Calu3 (cell line): ENCODE measurements around the gene RBM39. TPM values are rescaled to one million over a fixed set of nuclear protein-coding genes. Genes with fewer than 3 reads are reported as not detected.
"Not testable (repeated sequence)": the region's sequence is repeated elsewhere in the genome, so short reads cannot be mapped to it uniquely, and the experiment has no call there.

Experiments
- BruUV-seq: library from RNA; stranded (reverse); fragments of 400-500 nt; replicated peaks from 2 replicates; lab custom pipeline; 2021; lab: Mats Ljungman, UMichigan
- CTCF ChIA-PET: fragments of 300-600 bp; sonication (Branson Sonifier 250); formaldehyde crosslinking; loops from one replicate; lab custom pipeline; 2022; ENCODE audit warnings: antibody characterized with exemption; lab: Charles Lee
- DNase-seq: peaks from one replicate; pipeline ENCODE4 v3.0.0; 2022
- H3K27ac Mint-ChIP-seq: one replicate; pipeline ENCODE4 v1.8.0; 2022; ENCODE audit warnings: mixed read lengths; ENCODE audit not compliant: unreplicated experiment
- H3K27me3 Mint-ChIP-seq: one replicate; pipeline ENCODE4 v1.8.0; 2022; ENCODE audit warnings: mixed read lengths; ENCODE audit not compliant: unreplicated experiment
- H3K36me3 Mint-ChIP-seq: one replicate; pipeline ENCODE4 v1.8.0; 2022; ENCODE audit warnings: mild to moderate bottlenecking, moderate library complexity, mixed read lengths; ENCODE audit not compliant: insufficient read depth, unreplicated experiment
- H3K4me1 Mint-ChIP-seq: one replicate; pipeline ENCODE4 v1.8.0; 2022; ENCODE audit warnings: mild to moderate bottlenecking, low read depth, mixed read lengths; ENCODE audit not compliant: unreplicated experiment
- H3K4me3 Mint-ChIP-seq: one replicate; pipeline ENCODE4 v1.8.0; 2022; ENCODE audit warnings: mild to moderate bottlenecking, low read depth, moderate library complexity, mixed read lengths; ENCODE audit not compliant: unreplicated experiment
- H3K9me3 Mint-ChIP-seq: one replicate; pipeline ENCODE4 v1.8.0; 2022; ENCODE audit warnings: low read depth, mixed read lengths; ENCODE audit not compliant: unreplicated experiment
- intact Hi-C: fragments of 100-400 bp; cut with micrococcal nuclease; formaldehyde crosslinking; loops from one replicate; pipeline ENCODE4 v1.10.0; 2022; ENCODE audit not compliant: unreplicated experiment
- total RNA-seq: library from RNA; stranded (reverse); gene quantifications from 2 replicates; pipeline ENCODE4 v1.2.3, GENCODE V29; 2022
- TF ChIP-seq, protein P1 (sequence below): fragments of 200-600 bp; IDR thresholded peaks from one replicate; pipeline ENCODE4 v1.8.0; 2022; ENCODE audit warnings: antibody characterized with exemption; ENCODE audit not compliant: unreplicated experiment

Gene RBM39
- total RNA-seq, 1 experiment from 2014 or later = 479 TPM

DNA sequence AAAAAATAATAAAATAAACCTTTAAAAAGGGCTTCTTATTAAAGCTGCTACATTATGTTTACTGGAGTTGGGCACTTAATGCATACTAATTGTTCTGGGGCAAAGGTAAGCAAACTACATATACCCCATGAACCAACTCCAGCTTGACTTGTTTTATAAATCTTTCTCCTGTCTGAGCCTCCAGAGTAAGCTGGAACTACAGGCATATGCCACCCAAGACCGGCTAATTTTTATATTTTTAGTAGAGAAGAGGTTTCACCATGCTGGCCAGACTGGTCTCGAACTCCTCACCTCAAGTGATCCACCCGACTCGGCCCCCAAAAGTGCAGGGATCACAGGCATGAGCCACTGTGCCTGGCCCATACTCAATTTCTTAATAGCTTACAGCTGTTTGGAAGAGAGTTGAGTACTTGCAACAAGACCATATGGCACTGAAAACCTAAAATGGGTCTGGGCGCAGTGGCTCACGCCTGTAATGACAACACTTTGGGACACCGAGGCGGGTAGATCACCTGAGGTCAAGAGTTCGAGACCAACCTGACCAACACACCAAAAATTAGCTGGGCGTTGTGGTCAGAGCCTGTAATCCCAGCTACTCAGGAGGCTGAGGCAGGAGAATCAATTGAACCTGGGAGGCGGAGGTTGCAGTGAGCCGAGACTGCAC, 23.0 kb downstream of the RBM39 start:
- intact Hi-C loops = no loop called here
- CTCF ChIA-PET = interaction anchor here (0.6 to 1.6 kb wide), 5 partner anchors 10 to 177 kb away, joined by 3 to 7 read pairs (median 3); partner anchors contain the start of gene RBM39
- H3K4me1 Mint-ChIP-seq = no peaks in the 10 kb centered on the region

DNA sequence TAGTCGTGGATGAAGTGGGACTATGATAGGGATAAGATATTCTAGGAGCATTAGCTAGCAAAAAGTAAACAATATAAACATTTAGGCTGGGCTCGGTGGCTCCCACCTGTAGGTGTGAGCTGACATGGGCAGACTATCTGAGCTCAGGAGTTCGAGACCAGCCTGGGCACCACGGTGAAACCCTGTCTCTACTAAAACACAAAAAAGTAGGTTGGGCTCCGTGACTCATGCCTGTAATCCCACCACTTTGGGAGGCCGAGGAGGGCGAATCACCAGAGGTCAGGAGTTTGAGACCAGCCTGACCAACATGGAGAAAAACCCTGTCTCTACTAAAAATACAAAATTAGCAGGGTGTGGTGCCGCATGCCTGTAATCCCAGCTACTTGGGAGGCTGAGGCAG, 23.7 kb downstream of the RBM39 start:
- peaks cover 100% of the 10 kb centered on the region for H3K36me3 Mint-ChIP-seq
- H3K4me1 Mint-ChIP-seq, BruUV-seq, H3K27me3 Mint-ChIP-seq, H3K9me3 Mint-ChIP-seq, DNase-seq, H3K4me3 Mint-ChIP-seq, intact Hi-C loops, H3K27ac Mint-ChIP-seq: not testable (repeated sequence)
- CTCF ChIA-PET = interaction anchor here (0.6 to 1.0 kb wide), 2 partner anchors 11 to 178 kb away, joined by 3 to 7 read pairs; no protein-coding TSS in a partner anchor

More for the DNA sequence above, 23.0 kb downstream of the RBM39 start:
- BruUV-seq = no TSS peak
- H3K27me3 Mint-ChIP-seq = no peaks in the 10 kb centered on the region
- no peak for DNase-seq
- no peak overlapping the region for H3K27ac Mint-ChIP-seq
- H3K4me3 Mint-ChIP-seq = no peak overlapping the region
- H3K36me3 Mint-ChIP-seq = peaks cover 100% of the 10 kb centered on the region
- no peaks in the 10 kb centered on the region for H3K9me3 Mint-ChIP-seq
- TF ChIP-seq, protein P1, sequence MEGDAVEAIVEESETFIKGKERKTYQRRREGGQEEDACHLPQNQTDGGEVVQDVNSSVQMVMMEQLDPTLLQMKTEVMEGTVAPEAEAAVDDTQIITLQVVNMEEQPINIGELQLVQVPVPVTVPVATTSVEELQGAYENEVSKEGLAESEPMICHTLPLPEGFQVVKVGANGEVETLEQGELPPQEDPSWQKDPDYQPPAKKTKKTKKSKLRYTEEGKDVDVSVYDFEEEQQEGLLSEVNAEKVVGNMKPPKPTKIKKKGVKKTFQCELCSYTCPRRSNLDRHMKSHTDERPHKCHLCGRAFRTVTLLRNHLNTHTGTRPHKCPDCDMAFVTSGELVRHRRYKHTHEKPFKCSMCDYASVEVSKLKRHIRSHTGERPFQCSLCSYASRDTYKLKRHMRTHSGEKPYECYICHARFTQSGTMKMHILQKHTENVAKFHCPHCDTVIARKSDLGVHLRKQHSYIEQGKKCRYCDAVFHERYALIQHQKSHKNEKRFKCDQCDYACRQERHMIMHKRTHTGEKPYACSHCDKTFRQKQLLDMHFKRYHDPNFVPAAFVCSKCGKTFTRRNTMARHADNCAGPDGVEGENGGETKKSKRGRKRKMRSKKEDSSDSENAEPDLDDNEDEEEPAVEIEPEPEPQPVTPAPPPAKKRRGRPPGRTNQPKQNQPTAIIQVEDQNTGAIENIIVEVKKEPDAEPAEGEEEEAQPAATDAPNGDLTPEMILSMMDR = no peak

DNA sequence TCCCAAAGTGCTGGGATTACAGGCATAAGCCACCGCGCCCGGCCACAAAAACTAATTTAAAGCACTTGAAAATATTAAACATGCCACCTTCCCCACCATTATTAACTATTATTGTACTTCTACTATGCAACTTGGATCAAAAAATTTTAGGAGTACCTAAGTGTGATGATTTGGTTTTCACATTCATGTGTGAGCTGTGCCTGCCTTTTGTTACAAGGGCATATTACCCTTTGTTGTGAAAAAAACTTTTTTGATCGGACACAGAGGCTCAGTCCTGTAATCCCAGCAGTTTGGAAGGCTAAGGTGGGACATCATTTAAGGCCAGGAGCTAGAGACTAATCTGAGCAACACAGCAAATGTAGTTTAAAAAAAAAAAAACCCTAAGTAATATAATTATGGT, 25.7 kb downstream of the RBM39 start:
- BruUV-seq = no TSS peak
- peaks cover 5% of the 10 kb centered on the region for H3K4me1 Mint-ChIP-seq
- DNase-seq = no peak
- CTCF ChIA-PET = no interaction called here
- H3K27me3 Mint-ChIP-seq = no peaks in the 10 kb centered on the region
- no peak overlapping the region for H3K4me3 Mint-ChIP-seq
- intact Hi-C loops = no loop called here
- H3K27ac Mint-ChIP-seq = no peak overlapping the region
- H3K9me3 Mint-ChIP-seq = no peaks in the 10 kb centered on the region
- TF ChIP-seq, protein P1 = no peak
- H3K36me3 Mint-ChIP-seq = peaks cover 100% of the 10 kb centered on the region

DNA sequence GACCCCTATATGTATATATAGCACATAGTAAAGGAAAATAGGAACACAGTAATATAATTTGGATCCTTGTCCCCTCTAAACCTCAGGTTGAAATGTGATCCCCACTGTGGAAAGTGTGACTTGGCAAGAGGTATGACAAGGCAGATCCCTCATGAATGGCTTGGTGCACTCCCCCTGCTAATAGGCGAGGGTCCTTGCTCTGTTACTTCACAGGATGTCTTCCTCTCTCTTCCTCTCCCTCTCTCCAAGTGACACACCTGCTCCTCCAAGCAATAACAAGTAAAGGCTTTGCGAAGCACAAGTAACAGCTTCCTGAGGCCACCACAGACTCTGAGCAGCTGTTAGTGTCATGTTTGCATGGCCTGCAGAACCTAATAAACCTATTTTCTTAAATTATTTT, 26.4 kb downstream of the RBM39 start:
- no peak for DNase-seq
- CTCF ChIA-PET = no interaction called here
- Mint-ChIP-seq H3K9me3 (no peaks in the 10 kb centered on the region), H3K27ac (no peak overlapping the region), H3K4me1 (peaks cover 11% of the 10 kb centered on the region), H3K4me3 (no peak overlapping the region), H3K27me3 (no peaks in the 10 kb centered on the region), H3K36me3 (peaks cover 100% of the 10 kb centered on the region)
- TF ChIP-seq, protein P1 = no peak
- no TSS peak for BruUV-seq
- intact Hi-C loops = no loop called here

DNA sequence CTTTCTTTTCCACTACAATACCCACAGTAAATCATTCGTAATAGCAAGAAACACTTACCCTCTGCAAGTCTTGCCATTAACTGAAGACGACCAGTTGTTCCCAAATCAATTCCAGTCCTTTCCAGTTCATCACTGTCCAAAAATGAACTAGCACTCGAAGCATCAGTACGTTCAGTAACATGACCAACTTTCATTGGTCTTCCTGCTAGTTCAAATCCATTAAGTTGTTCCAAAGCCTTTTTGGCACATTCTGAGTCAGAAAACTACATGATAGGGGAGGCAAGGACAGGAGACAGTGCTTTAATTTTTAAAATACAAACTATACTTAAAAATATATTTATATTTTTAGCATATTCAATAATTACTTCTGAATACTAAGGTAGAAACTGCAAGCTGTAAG, 27.9 kb downstream of the RBM39 start:
- BruUV-seq = no TSS peak
- intact Hi-C loops = no loop called here
- Mint-ChIP-seq H3K9me3 (no peaks in the 10 kb centered on the region), H3K27me3 (no peaks in the 10 kb centered on the region), H3K27ac (no peak overlapping the region), H3K36me3 (peaks cover 100% of the 10 kb centered on the region), H3K4me1 (peaks cover 11% of the 10 kb centered on the region), H3K4me3 (no peak overlapping the region)
- no peak for DNase-seq
- CTCF ChIA-PET = no interaction called here
- TF ChIP-seq, protein P1 = no peak

DNA sequence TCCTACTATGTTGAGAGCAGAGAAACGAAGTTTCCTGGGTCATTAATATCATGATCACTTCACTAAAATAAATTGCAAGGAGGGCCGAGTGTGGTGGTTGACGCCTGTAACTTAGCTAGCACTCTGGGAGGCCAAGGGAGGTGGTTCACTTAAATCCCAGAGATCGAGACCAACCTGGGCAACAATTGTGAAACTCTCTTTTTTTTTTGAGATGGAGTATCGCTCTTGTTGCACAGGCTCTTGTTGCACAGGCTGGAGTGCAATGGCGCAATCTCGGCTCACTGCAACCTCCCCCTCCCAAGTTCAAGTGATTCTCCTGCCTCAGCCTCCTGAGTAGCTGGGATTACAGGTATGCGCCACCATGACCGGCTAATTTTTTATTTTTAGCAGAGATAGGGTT, 28.9 kb downstream of the RBM39 start:
- DNase-seq, H3K9me3 Mint-ChIP-seq, intact Hi-C loops, H3K27me3 Mint-ChIP-seq, H3K27ac Mint-ChIP-seq, H3K4me3 Mint-ChIP-seq: not testable (repeated sequence)
- peaks cover 100% of the 10 kb centered on the region for H3K36me3 Mint-ChIP-seq
- CTCF ChIA-PET = interaction anchor here (0.6 kb wide), 1 partner anchor 704 kb away, joined by 3 read pairs; no protein-coding TSS in a partner anchor
- TSS peak; percentile 4 for BruUV-seq
- peaks cover 11% of the 10 kb centered on the region for H3K4me1 Mint-ChIP-seq
